GM10248 (cell line): Measurements from ENCODE around the gene R3HCC1L.
A peak's percentile ranks its signal among the peaks of the same experiment; 100 is the strongest.

Source experiments
- CTCF ChIA-PET: fragments of 300-600 bp; sonication (Branson Sonifier 250); formaldehyde crosslinking; extraction: SDS; loops from one replicate; lab custom pipeline; 2021; ENCODE audit warnings: antibody characterized with exemption; lab: Yijun Ruan, JAX
- POLR2A ChIA-PET: fragments of 350-650 bp; sonication (Branson Sonifier 250); formaldehyde crosslinking; extraction: SDS; loops from one replicate; lab custom pipeline; 2020; ENCODE audit warnings: antibody characterized with exemption; lab: Yijun Ruan, JAX
- DNase-seq: peaks from one replicate; pipeline ENCODE4 v3.0.0; 2012; ENCODE audit errors: extremely low spot score
- CTCF ChIP-seq: IDR thresholded peaks from 2 replicates; pipeline ENCODE4 v1.5.1; 2012; ENCODE audit warnings: mild to moderate bottlenecking, low read depth; ENCODE audit errors: extremely low read depth, missing control alignments, control extremely low read depth

R3HCC1L gene

GRCh38 chr10:98267894-98268693, 133.6 kb downstream of the R3HCC1L start, which contains the start of gene LOXL4:
TSS of gene LOXL4 (minus strand) at chr10:98268194. CDS start at chr10:98263019, 5,175 bp downstream.
- ChIA-PET POLR2A (interaction anchor here (0.6 kb wide), 1 partner anchor 95 kb away, joined by 4 read pairs; no protein-coding TSS in a partner anchor), CTCF (interaction anchor here (0.9 to 1.2 kb wide), 2 partner anchors 25 to 98 kb away, joined by 3 read pairs; no protein-coding TSS in a partner anchor)
- no peak for TF ChIP-seq CTCF
- peak; percentile 38 for DNase-seq

- TF ChIP-seq CTCF: no peak
- CTCF ChIA-PET: interaction anchor here (0.8 to 1.2 kb wide), 2 partner anchors 12 to 99 kb away, joined by 3 read pairs; no protein-coding TSS in a partner anchor
- POLR2A ChIA-PET: interaction anchor here (0.6 kb wide), 1 partner anchor 94 kb away, joined by 4 read pairs; no protein-coding TSS in a partner anchor
- peak; percentile 45 for DNase-seq
These were observed 134.4 kb downstream of the R3HCC1L start for GRCh38 chr10:98268694-98269431.

GRCh38 chr10:98269435-98269912, 135.0 kb downstream of the R3HCC1L start:
- ChIA-PET POLR2A (no interaction called here), CTCF (interaction anchor here (0.8 kb wide), 1 partner anchor 13 kb away, joined by 3 read pairs; no protein-coding TSS in a partner anchor)
- no peak for TF ChIP-seq CTCF
- DNase-seq: no peak

GRCh38 chr10:98270073-98270740, 135.8 kb downstream of the R3HCC1L start:
- DNase-seq: no peak
- TF ChIP-seq CTCF: no peak
- POLR2A ChIA-PET: no interaction called here
- CTCF ChIA-PET: interaction anchor here (1.6 kb wide), 1 partner anchor 17 kb away, joined by 4 read pairs; no protein-coding TSS in a partner anchor

- no peak for DNase-seq
- ChIA-PET POLR2A (no interaction called here), CTCF (interaction anchor here (1.6 kb wide), 1 partner anchor 17 kb away, joined by 4 read pairs; no protein-coding TSS in a partner anchor)
- TF ChIP-seq CTCF: no peak
These were observed 136.3 kb downstream of the R3HCC1L start for GRCh38 chr10:98270786-98271185.
